ENCODE data around the gene RXFP2.

Gene RXFP2

GRCh38 chr13:31827707-31828106 lies 88.4 kb downstream of the RXFP2 start:
- DNase-seq (ENCODE audit: low read depth) = no peak

- no peak for DNase-seq (ENCODE audit: low read depth)
These were observed 96.6 kb downstream of the RXFP2 start for GRCh38 chr13:31835932-31836331.

GRCh38 chr13:31843044-31843443 lies 103.7 kb downstream of the RXFP2 start:
- no peak for DNase-seq (ENCODE audit: low read depth)

GRCh38 chr13:31846182-31846938 lies 107.0 kb downstream of the RXFP2 start:
- DNase-seq (ENCODE audit: low read depth) = peak; percentile 45

- DNase-seq (ENCODE audit: low read depth) = no peak
These were observed 107.8 kb downstream of the RXFP2 start for GRCh38 chr13:31846961-31847752.

- DNase-seq (ENCODE audit: low read depth) = no peak
These were observed 109.3 kb downstream of the RXFP2 start for GRCh38 chr13:31848621-31849020.

GRCh38 chr13:31849206-31849605 lies 109.9 kb downstream of the RXFP2 start:
- DNase-seq (ENCODE audit: low read depth) = no peak

- DNase-seq (ENCODE audit: low read depth) = no peak
These were observed 110.8 kb downstream of the RXFP2 start for GRCh38 chr13:31850041-31850555.

GRCh38 chr13:31851216-31851615 lies 111.9 kb downstream of the RXFP2 start:
- DNase-seq (ENCODE audit: low read depth) = no peak
